NT2/D1 (cell line): ENCODE results near the gene SLC28A2.

Experiments
- YY1 ChIP-seq: IDR thresholded peaks from 2 replicates; pipeline ENCODE4 v1.6.1; 2011; ENCODE audit not compliant: insufficient read length, insufficient read depth
- ZNF274 ChIP-seq: IDR thresholded peaks from 2 replicates; pipeline ENCODE4 v1.6.1; 2011; ENCODE audit warnings: mild to moderate bottlenecking, low read depth, low read length

DNA sequence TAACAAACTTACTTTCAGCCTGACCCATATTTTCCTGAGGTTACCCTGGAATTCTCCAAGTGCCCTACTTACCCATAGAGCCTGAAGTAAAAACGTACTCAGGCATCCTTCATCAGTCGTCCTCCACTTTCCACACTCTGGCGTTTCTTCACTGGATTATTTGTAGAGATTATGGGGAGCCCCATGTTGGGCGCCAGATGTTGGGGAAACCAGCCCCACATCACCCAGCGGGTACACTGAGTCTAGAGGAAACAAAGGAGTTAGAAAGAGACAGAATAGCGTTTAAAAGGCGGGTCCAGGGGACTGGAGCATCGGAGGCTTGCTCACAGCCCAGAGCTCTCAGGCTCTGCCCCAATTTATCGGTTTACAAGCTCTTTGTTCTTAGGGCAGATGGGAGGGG, 9.7 kb upstream of the SLC28A2 start:
- TF ChIP-seq YY1 = no peak
- TF ChIP-seq ZNF274 = no peak
